Stimulated activated CD8-positive, alpha-beta memory T cell treated with anti-CD3 and anti-CD28 coated beads, Interleukin-7, amount 100 ng/mL, for 1 hour (primary cell): Measurements from ENCODE around the gene C9orf152.
"Not testable (repeated sequence)": the region's sequence is repeated elsewhere in the genome, so short reads cannot be mapped to it uniquely, and the experiment has no call there.

Source experiments
- DNase-seq, 2 donors: peaks; one replicate each; pipeline ENCODE4 v3.0.0-alpha.2; 2020; ENCODE audit warnings: low read depth in 2 of 2

The C9orf152 gene

GRCh38 chr9:110214586-110215355, 6.8 kb upstream of the C9orf152 start:
- no peak for DNase-seq

GRCh38 chr9:110214090-110214489, 6.1 kb upstream of the C9orf152 start:
- no peak for DNase-seq

GRCh38 chr9:110213413-110214044, 5.6 kb upstream of the C9orf152 start:
- DNase-seq = no peak

- no peak for DNase-seq
Observed at GRCh38 chr9:110207071-110207641, 803 bp downstream of the C9orf152 start.

- DNase-seq = no peak
Observed at GRCh38 chr9:110206389-110206788, 1.6 kb downstream of the C9orf152 start.

GRCh38 chr9:110205612-110206011, 2.3 kb downstream of the C9orf152 start:
- DNase-seq = not testable (repeated sequence)

GRCh38 chr9:110202232-110202631, 5.7 kb downstream of the C9orf152 start:
- DNase-seq = no peak

- DNase-seq = no peak
Observed at GRCh38 chr9:110199643-110200042, 8.3 kb downstream of the C9orf152 start.

GRCh38 chr9:110198357-110198756, 9.6 kb downstream of the C9orf152 start:
- no peak for DNase-seq

GRCh38 chr9:110197330-110198187, 10.4 kb downstream of the C9orf152 start:
- DNase-seq = no peak

GRCh38 chr9:110196084-110196499, 11.9 kb downstream of the C9orf152 start:
- not testable (repeated sequence) for DNase-seq

- no peak for DNase-seq
Observed at GRCh38 chr9:110192531-110193261, 15.3 kb downstream of the C9orf152 start.

- DNase-seq = no peak
Observed at GRCh38 chr9:110191615-110192014, 16.3 kb downstream of the C9orf152 start.

GRCh38 chr9:110189559-110190320, 18.2 kb downstream of the C9orf152 start:
- DNase-seq = no peak

- no peak for DNase-seq
Observed at GRCh38 chr9:110188991-110189390, 19.0 kb downstream of the C9orf152 start.

GRCh38 chr9:110188101-110188500, 19.9 kb downstream of the C9orf152 start:
- DNase-seq = no peak

- DNase-seq = no peak
Observed at GRCh38 chr9:110187126-110187525, 20.8 kb downstream of the C9orf152 start.

- no peak for DNase-seq
Observed at GRCh38 chr9:110186254-110186653, 21.7 kb downstream of the C9orf152 start.

- DNase-seq = no peak
Observed at GRCh38 chr9:110185806-110186205, 22.2 kb downstream of the C9orf152 start.
